GM12891 (cell line): ENCODE measurements around the gene CYP26B1.

Source experiments
- DNase-seq: peaks from one replicate; pipeline ENCODE4 v3.0.0; 2011; ENCODE audit warnings: low spot score; ENCODE audit not compliant: insufficient read length
- FAIRE-seq: peaks from 2 replicates; lab custom pipeline; 2011; peaks lifted over from hg19 to GRCh38; lab: Jason Lieb, UNC
- PAX5 ChIP-seq: IDR thresholded peaks from 2 replicates; pipeline ENCODE4 v1.6.1; 2011; ENCODE audit warnings: low read length, moderate library complexity, mild to moderate bottlenecking; ENCODE audit not compliant: insufficient read depth, severe bottlenecking
- POLR2A ChIP-seq: IDR thresholded peaks from 2 replicates; pipeline ENCODE4 v1.6.1; 2011; ENCODE audit warnings: low read depth, low read length, control low read depth
- POLR2AphosphoS5 ChIP-seq: IDR thresholded peaks from 2 replicates; pipeline ENCODE4 v1.6.1; 2011; ENCODE audit warnings: low read depth, low read length, control low read depth
- POU2F2 ChIP-seq: IDR thresholded peaks from 2 replicates; pipeline ENCODE4 v1.6.1; 2011; ENCODE audit warnings: low read depth, mild to moderate bottlenecking, control low read depth, low read length, moderate library complexity
- SPI1 ChIP-seq: IDR thresholded peaks from 2 replicates; pipeline ENCODE4 v1.6.1; 2011; ENCODE audit warnings: low read depth, low read length, control low read depth
- TAF1 ChIP-seq: IDR thresholded peaks from 2 replicates; pipeline ENCODE4 v1.6.1; 2011; ENCODE audit warnings: low read depth, low read length, control low read depth

CYP26B1 gene

GRCh38 chr2:72131371-72131891 is 16.2 kb downstream of the CYP26B1 start:
- TF ChIP-seq POU2F2 (no peak), POLR2AphosphoS5 (no peak), SPI1 (no peak), PAX5 (no peak), TAF1 (no peak), POLR2A (no peak)
- FAIRE-seq (no peak), DNase-seq (no peak)

- no peak for DNase-seq
- no peak for FAIRE-seq
- TF ChIP-seq POLR2AphosphoS5 (no peak), TAF1 (no peak), PAX5 (no peak), POLR2A (no peak)
Measured at GRCh38 chr2:72130659-72131360, 16.9 kb downstream of the CYP26B1 start.

DNA sequence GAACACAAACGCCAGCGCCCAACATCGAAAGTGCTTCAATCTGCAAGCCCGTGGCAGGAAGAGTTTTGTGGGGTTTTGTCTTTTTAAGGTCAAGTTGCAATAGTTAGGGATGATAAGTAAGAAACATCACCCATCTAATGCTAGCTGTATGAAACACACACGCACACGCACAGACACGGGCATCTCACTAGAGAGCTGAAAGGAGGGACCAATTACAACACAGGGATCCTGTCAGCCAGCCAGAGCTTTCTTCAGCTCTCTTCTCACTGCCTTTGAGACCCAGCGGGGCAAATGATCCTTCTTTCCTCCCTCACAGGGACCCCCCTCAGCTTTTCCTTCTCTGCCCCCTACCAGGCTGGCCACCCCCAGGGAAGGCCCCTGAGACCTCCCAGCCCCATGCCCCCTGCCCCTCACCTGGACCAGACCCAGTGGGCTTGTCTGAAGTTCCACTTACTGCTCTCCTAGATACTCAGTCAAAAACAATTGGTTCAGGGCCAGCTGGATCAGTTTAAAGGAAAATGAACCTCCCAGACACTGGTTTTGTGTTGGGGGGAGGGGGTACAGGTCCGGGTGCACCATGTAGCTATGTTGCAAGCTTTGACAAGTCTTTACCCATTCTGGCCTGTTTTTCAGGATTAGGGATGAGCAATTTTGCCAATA is 17.9 kb downstream of the CYP26B1 start:
- DNase-seq (no peak), FAIRE-seq (no peak)
- TF ChIP-seq POLR2AphosphoS5 = no peak
- no peak for TF ChIP-seq TAF1
- no peak for TF ChIP-seq SPI1
- no peak for TF ChIP-seq POU2F2
- TF ChIP-seq PAX5 = no peak
- no peak for TF ChIP-seq POLR2A

DNA sequence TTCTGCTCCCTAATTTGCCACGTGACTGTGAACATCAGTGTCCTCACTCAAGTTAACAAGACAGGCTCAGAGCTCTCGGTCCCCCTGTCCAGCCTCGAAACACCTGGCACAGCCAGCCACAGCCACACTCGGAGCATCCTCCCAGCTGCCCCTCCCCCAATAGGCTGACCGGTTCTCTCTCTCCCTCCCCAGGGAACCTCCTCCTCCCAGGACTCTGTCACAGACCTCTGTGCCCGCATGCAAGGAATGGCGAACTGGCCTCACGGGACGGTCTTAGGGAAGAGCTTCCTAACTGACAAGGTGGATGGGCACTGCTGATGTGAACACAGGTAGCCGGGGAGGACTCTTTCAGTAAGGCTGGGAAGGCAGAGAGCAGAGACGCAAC is 18.8 kb downstream of the CYP26B1 start:
- FAIRE-seq (no peak), DNase-seq (no peak)
- no peak for TF ChIP-seq POLR2A
- no peak for TF ChIP-seq POU2F2
- TF ChIP-seq POLR2AphosphoS5 = no peak
- no peak for TF ChIP-seq PAX5
- no peak for TF ChIP-seq SPI1
- TF ChIP-seq TAF1 = no peak

GRCh38 chr2:72128059-72128842 is 19.4 kb downstream of the CYP26B1 start:
- TF ChIP-seq POU2F2 = no peak
- no peak for TF ChIP-seq SPI1
- TF ChIP-seq PAX5 = no peak
- TF ChIP-seq POLR2AphosphoS5 = no peak
- TF ChIP-seq TAF1 = no peak
- TF ChIP-seq POLR2A = no peak
- DNase-seq = no peak
- FAIRE-seq = no peak

DNA sequence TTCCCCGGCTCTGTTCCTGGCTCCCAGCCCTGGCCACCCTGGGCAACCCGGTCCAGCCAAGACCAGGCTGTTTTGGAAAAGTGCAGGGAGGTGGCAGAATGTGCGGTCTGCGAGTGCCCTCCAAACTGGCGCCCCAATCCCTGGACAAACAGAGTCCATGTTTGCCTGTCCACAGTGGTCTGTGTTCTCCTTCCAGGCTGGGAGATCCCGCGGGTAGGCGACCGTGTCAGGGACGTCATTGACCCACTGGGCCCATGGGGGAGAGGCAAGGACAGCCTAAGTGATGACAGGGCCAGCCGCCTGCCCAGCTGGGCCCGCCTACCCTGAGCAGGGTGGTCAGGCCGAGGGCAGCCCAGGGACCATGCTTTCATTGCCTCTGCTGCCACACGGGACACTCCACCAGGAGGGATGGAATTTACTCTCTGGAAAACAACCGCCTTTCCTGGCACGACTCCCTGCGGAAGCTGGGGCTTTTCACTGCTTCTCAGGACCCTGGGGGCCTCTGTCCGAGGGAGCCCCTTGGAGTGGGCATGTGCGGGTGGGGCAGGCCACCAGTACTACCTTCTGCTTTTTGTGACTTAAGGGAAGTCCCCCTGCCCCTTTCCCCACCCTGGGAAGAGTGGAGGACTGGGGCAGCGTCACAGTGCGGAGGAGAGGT is 20.1 kb downstream of the CYP26B1 start:
- no peak for DNase-seq
- FAIRE-seq = no peak
- TF ChIP-seq POLR2A (no peak), SPI1 (no peak), PAX5 (no peak), TAF1 (no peak), POLR2AphosphoS5 (no peak)

- FAIRE-seq (no peak), DNase-seq (no peak)
- TF ChIP-seq PAX5 (no peak), POLR2AphosphoS5 (no peak), POU2F2 (no peak), TAF1 (no peak), SPI1 (no peak), POLR2A (no peak)
Measured at GRCh38 chr2:72126186-72127100, 21.2 kb downstream of the CYP26B1 start.

GRCh38 chr2:72124376-72124775 is 23.3 kb downstream of the CYP26B1 start:
- FAIRE-seq = no peak
- no peak for TF ChIP-seq POLR2A
- no peak for TF ChIP-seq POU2F2
- no peak for DNase-seq

DNA sequence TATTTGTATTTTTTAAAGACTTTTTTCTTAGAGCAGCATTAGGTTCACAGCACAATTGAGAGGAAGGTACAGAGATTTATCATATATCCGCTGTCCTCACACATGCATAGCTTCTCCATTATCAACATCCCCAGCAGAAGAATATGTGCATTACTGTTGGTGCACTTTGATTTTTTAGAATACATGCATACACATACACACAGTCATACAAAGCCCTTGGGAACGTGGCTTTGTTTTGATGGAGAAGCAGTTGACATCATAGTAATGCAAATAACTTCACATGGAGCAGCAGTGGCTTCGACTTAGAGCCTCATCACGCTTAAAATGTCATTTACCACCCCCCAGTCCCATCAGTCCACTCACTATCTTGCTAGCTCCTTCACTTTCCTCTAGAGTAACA is 26.5 kb downstream of the CYP26B1 start:
- DNase-seq = no peak
- no peak for FAIRE-seq
- TF ChIP-seq POLR2AphosphoS5 (no peak), SPI1 (no peak), POLR2A (no peak), PAX5 (no peak)
